Neural crest cell (in vitro differentiated cells): ENCODE results near the gene IL36RN. TPM values are rescaled to one million over a fixed set of nuclear protein-coding genes. Genes with fewer than 3 reads are reported as not detected.
"Not testable (repeated sequence)": the region's sequence is repeated elsewhere in the genome, so short reads cannot be mapped to it uniquely, and the experiment has no call there.

Experiments used
- DNase-seq: peaks from one replicate; pipeline ENCODE4 v3.0.0; 2021; ENCODE audit warnings: low read depth, mixed read lengths, low spot score
- H3K27ac Mint-ChIP-seq: one replicate; pipeline ENCODE4 v1.8.0; 2021; ENCODE audit warnings: mild to moderate bottlenecking, mixed read lengths; ENCODE audit not compliant: unreplicated experiment
- H3K27me3 Mint-ChIP-seq: 2 replicates; pipeline ENCODE4 v1.8.0; 2021; ENCODE audit warnings: low read depth, mild to moderate bottlenecking, mixed read lengths
- H3K36me3 Mint-ChIP-seq: 2 replicates; pipeline ENCODE4 v1.8.0; 2021; ENCODE audit warnings: low read depth, mild to moderate bottlenecking, mixed read lengths
- H3K4me1 Mint-ChIP-seq: 2 replicates; pipeline ENCODE4 v1.8.0; 2021; ENCODE audit warnings: mixed read lengths
- H3K4me3 Mint-ChIP-seq: one replicate; pipeline ENCODE4 v1.8.0; 2021; ENCODE audit warnings: mild to moderate bottlenecking, mixed read lengths
- H3K9me3 Mint-ChIP-seq: 2 replicates; pipeline ENCODE4 v1.8.0; 2021; ENCODE audit warnings: mixed read lengths
- CTCF ChIP-seq: fragments of 200-600 bp; sonication (generic); conservative IDR thresholded peaks from 2 replicates; pipeline ENCODE4 v1.5.0; 2021; ENCODE audit warnings: antibody characterized with exemption, mild to moderate bottlenecking
- total RNA-seq: library from RNA; stranded (reverse); gene quantifications from 2 replicates; pipeline ENCODE4 v1.2.1, GENCODE V29; 2021

IL36RN gene
- total RNA-seq, 1 donor from 2014 or later = not detected

- peaks cover 8% of the 10 kb centered on the region for H3K27me3 Mint-ChIP-seq
- no peak for TF ChIP-seq CTCF
- no peak for DNase-seq
- no peaks in the 10 kb centered on the region for H3K4me1 Mint-ChIP-seq
- no peak overlapping the region for H3K27ac Mint-ChIP-seq
- H3K4me3 Mint-ChIP-seq = no peak overlapping the region
- H3K9me3 Mint-ChIP-seq = peaks cover 7% of the 10 kb centered on the region
- H3K36me3 Mint-ChIP-seq = no peaks in the 10 kb centered on the region
Measured at GRCh38 chr2:113093613-113093977, 34.6 kb downstream of the IL36RN start.

- H3K36me3 Mint-ChIP-seq, H3K27me3 Mint-ChIP-seq, H3K27ac Mint-ChIP-seq, DNase-seq, H3K4me1 Mint-ChIP-seq, H3K4me3 Mint-ChIP-seq, H3K9me3 Mint-ChIP-seq: not testable (repeated sequence)
Measured at GRCh38 chr2:113096306-113096705, 37.3 kb downstream of the IL36RN start.

GRCh38 chr2:113096842-113097618 lies 38.0 kb downstream of the IL36RN start:
- H3K4me1 Mint-ChIP-seq, DNase-seq, H3K4me3 Mint-ChIP-seq, H3K27me3 Mint-ChIP-seq, H3K27ac Mint-ChIP-seq, H3K9me3 Mint-ChIP-seq, H3K36me3 Mint-ChIP-seq: not testable (repeated sequence)

GRCh38 chr2:113098041-113098440 lies 39.0 kb downstream of the IL36RN start:
- H3K9me3 Mint-ChIP-seq = peaks cover 12% of the 10 kb centered on the region
- H3K36me3 Mint-ChIP-seq = no peaks in the 10 kb centered on the region
- DNase-seq = no peak
- peaks cover 8% of the 10 kb centered on the region for H3K27me3 Mint-ChIP-seq
- no peaks in the 10 kb centered on the region for H3K4me1 Mint-ChIP-seq
- no peak overlapping the region for H3K27ac Mint-ChIP-seq
- H3K4me3 Mint-ChIP-seq = no peak overlapping the region
- no peak for TF ChIP-seq CTCF

GRCh38 chr2:113098532-113098931 lies 39.5 kb downstream of the IL36RN start:
- no peak for TF ChIP-seq CTCF
- Mint-ChIP-seq H3K36me3 (no peaks in the 10 kb centered on the region), H3K4me1 (no peaks in the 10 kb centered on the region), H3K9me3 (peaks cover 12% of the 10 kb centered on the region), H3K27ac (no peak overlapping the region), H3K27me3 (peaks cover 4% of the 10 kb centered on the region), H3K4me3 (no peak overlapping the region)
- no peak for DNase-seq

- no peak for TF ChIP-seq CTCF
- no peak overlapping the region for H3K27ac Mint-ChIP-seq
- peaks cover 10% of the 10 kb centered on the region for H3K9me3 Mint-ChIP-seq
- peaks cover 11% of the 10 kb centered on the region for H3K27me3 Mint-ChIP-seq
- H3K36me3 Mint-ChIP-seq = no peaks in the 10 kb centered on the region
- H3K4me1 Mint-ChIP-seq = no peaks in the 10 kb centered on the region
- H3K4me3 Mint-ChIP-seq = no peak overlapping the region
- no peak for DNase-seq
Measured at GRCh38 chr2:113102133-113102532, 43.1 kb downstream of the IL36RN start.
